Endothelial cell of umbilical vein (primary cell): ENCODE results near the gene EML6. TPM values are rescaled to one million over a fixed set of nuclear protein-coding genes. Genes with fewer than 3 reads are reported as not detected.

ENCODE experiments used
- BruUV-seq: library from RNA; stranded (reverse); fragments of 400-500 nt; replicated peaks from 2 replicates; lab custom pipeline; 2021; lab: Mats Ljungman, UMichigan
- CTCF ChIA-PET: fragments of 300-600, 350-600 bp; sonication (Branson Sonifier 250); formaldehyde crosslinking; loops from one replicate; lab custom pipeline; 2021; ENCODE audit warnings: antibody characterized with exemption, inconsistent platforms; lab: Charles Lee
- POLR2A ChIA-PET: fragments of 300-600, 350-600 bp; sonication (Branson Sonifier 250); formaldehyde crosslinking; loops from one replicate; lab custom pipeline; 2021; ENCODE audit warnings: antibody characterized with exemption, inconsistent platforms; lab: Charles Lee
- DNase-seq: peaks from one replicate; pipeline ENCODE4 v3.0.0-alpha.2; 2011; ENCODE audit warnings: low read depth, low spot score
- FAIRE-seq: peaks from 2 replicates; lab custom pipeline; 2011; peaks lifted over from hg19 to GRCh38; lab: Jason Lieb, UNC
- H2AFZ ChIP-seq: 2 replicates; pipeline ENCODE4 v1.6.0; 2012; ENCODE audit warnings: low read depth, low read length, control low read depth, inconsistent platforms
- H3K27ac ChIP-seq: 2 replicates; pipeline ENCODE4 v1.5.1; 2011; ENCODE audit warnings: low read depth, mild to moderate bottlenecking, control low read depth, low read length, moderate library complexity; ENCODE audit not compliant: insufficient read depth
- H3K27me3 ChIP-seq, 2 experiments: 2 replicates each; pipeline versions ENCODE4 v1.6.0 to v1.6.1; 2011; ENCODE audit warnings: low read length in 2 of 2, mixed read lengths in 1 of 2; ENCODE audit not compliant: control insufficient read depth in 2 of 2, insufficient read depth in 2 of 2
- H3K36me3 ChIP-seq, 2 experiments: 2 replicates in 1 of 2; 3 replicates in 1 of 2; pipeline ENCODE4 v1.5.1; 2011; ENCODE audit warnings: low read length in 2 of 2, mild to moderate bottlenecking in 1 of 2, moderate library complexity in 1 of 2; ENCODE audit not compliant: control insufficient read depth in 2 of 2, insufficient read depth in 2 of 2; ENCODE audit errors: extremely low read depth in 1 of 2
- H3K4me1 ChIP-seq: 3 replicates; pipeline ENCODE4 v1.5.1; 2011; ENCODE audit warnings: mild to moderate bottlenecking, low read length; ENCODE audit not compliant: control insufficient read depth, insufficient read depth; ENCODE audit errors: extremely low read depth
- H3K4me2 ChIP-seq: 2 replicates; pipeline ENCODE4 v1.6.1; 2011; ENCODE audit warnings: low read length, control low read depth, mixed read lengths; ENCODE audit not compliant: insufficient read depth
- H3K4me3 ChIP-seq, 3 experiments: fragments of 200-600 bp in 1 of 3; sonication (generic), shearing (Covaris generic) in 1 of 3; replicated peaks in 1 of 3; 2 replicates each; pipeline ENCODE4 v1.5.1; 2011 to 2016; ENCODE audit warnings: control low read depth in 3 of 3, low read length in 3 of 3, mild to moderate bottlenecking in 2 of 3, inconsistent platforms in 1 of 3, low read depth in 1 of 3, moderate library complexity in 1 of 3; ENCODE audit not compliant: insufficient read depth in 1 of 3
- H3K79me2 ChIP-seq: 2 replicates; pipeline ENCODE4 v1.6.0; 2012; ENCODE audit warnings: low read length, inconsistent platforms; ENCODE audit not compliant: control insufficient read depth, insufficient read depth
- H3K9ac ChIP-seq: replicated peaks from 2 replicates; pipeline ENCODE3; 2011; ENCODE audit warnings: low read length, control low read depth; ENCODE audit not compliant: insufficient read depth; ENCODE audit errors: extremely low read depth
- H3K9me1 ChIP-seq: replicated peaks from 3 replicates; pipeline ENCODE4 v1.6.0; 2011; ENCODE audit warnings: mild to moderate bottlenecking, low read length; ENCODE audit not compliant: control insufficient read depth, insufficient read depth; ENCODE audit errors: extremely low read depth
- H3K9me3 ChIP-seq: replicated peaks from 2 replicates; pipeline ENCODE4 v1.5.1; 2012; ENCODE audit warnings: low read length, inconsistent platforms; ENCODE audit not compliant: control insufficient read depth, insufficient read depth
- H4K20me1 ChIP-seq: replicated peaks from 2 replicates; pipeline ENCODE3; 2011; ENCODE audit warnings: mild to moderate bottlenecking, low read length; ENCODE audit not compliant: control insufficient read depth, insufficient read depth; ENCODE audit errors: extremely low read depth
- CTCF ChIP-seq, 2 donors: IDR thresholded peaks; 1 replicate in 1 of 2; 2 replicates in 1 of 2; pipeline ENCODE4 v1.5.1; 2011; ENCODE audit warnings: low read length in 2 of 2, mild to moderate bottlenecking in 2 of 2, moderate library complexity in 2 of 2, control low read depth in 1 of 2, inconsistent platforms in 1 of 2, low read depth in 1 of 2; ENCODE audit not compliant: insufficient read depth in 1 of 2; ENCODE audit errors: extremely low read depth in 1 of 2
- EZH2 ChIP-seq: IDR thresholded peaks from 2 replicates; pipeline ENCODE4 v1.6.1; 2012; ENCODE audit warnings: borderline replicate concordance, low read depth, mild to moderate bottlenecking, moderate library complexity, low read length, inconsistent platforms; ENCODE audit not compliant: severe bottlenecking
- FOS ChIP-seq: IDR thresholded peaks from 2 replicates; pipeline ENCODE4 v1.6.1; 2011; ENCODE audit warnings: mild to moderate bottlenecking, low read length, moderate library complexity, borderline replicate concordance; ENCODE audit not compliant: insufficient read depth
- GATA2 ChIP-seq: IDR thresholded peaks from 2 replicates; pipeline ENCODE4 v1.7.0; 2011; ENCODE audit warnings: low read depth, mild to moderate bottlenecking, moderate library complexity, mixed read lengths, low read length; ENCODE audit not compliant: insufficient read length, insufficient read depth
- JUN ChIP-seq: IDR thresholded peaks from 2 replicates; pipeline ENCODE4 v1.6.1; 2011; ENCODE audit warnings: borderline replicate concordance, low read depth; ENCODE audit not compliant: insufficient read length, insufficient read depth
- MAX ChIP-seq: IDR thresholded peaks from 2 replicates; pipeline ENCODE4 v1.6.1; 2011; ENCODE audit not compliant: insufficient read depth, insufficient read length
- MYC ChIP-seq: IDR thresholded peaks from one replicate; pipeline ENCODE4 v1.6.1; 2011; ENCODE audit warnings: mild to moderate bottlenecking, low read depth, low read length
- POLR2A ChIP-seq: IDR thresholded peaks from 2 replicates; pipeline ENCODE4 v1.6.1; 2012; ENCODE audit warnings: low read depth, mild to moderate bottlenecking, control low read depth, low read length
- POLR2AphosphoS5 ChIP-seq: IDR thresholded peaks from 2 replicates; pipeline ENCODE4 v1.6.1; 2012; ENCODE audit warnings: low read depth, mild to moderate bottlenecking, control low read depth, low read length, moderate library complexity; ENCODE audit not compliant: insufficient read depth
- dilution Hi-C: fragments of 300-500 bp; cut with MboI; formaldehyde crosslinking; loops from one replicate; pipeline ENCODE4 v1.15.0; 2019; ENCODE audit warnings: low sequenced_read_pairs; ENCODE audit not compliant: extremely low pct_ligation_motif_present
- intact Hi-C: fragments of 100-400 bp; cut with micrococcal nuclease; formaldehyde crosslinking; loops from one replicate; pipeline ENCODE4 v1.10.0; 2022
- polyA plus RNA-seq, 4 experiments: library from polyadenylated mRNA; depleted of rRNA in 3 of 4; stranded (reverse) in 3 of 4; unstranded in 1 of 4; fragments of >200 nt; gene quantifications; 2 replicates each; pipeline versions ENCODE4 v1.2.1 to v1.2.3, GENCODE V29; 2011 to 2012; ENCODE audit warnings: missing spikeins in 1 of 4
- total RNA-seq: library from RNA; stranded (reverse); gene quantifications from 2 replicates; pipeline ENCODE4 v1.2.3, GENCODE V29; 2021

EML6 gene
- total and polyA plus RNA-seq, 2 donors (not counting 3 experiments of a cell fraction or from before 2014, with no cell fraction given), result 0.79 to 2.1 TPM

GRCh38 chr2:54931473-54931872, 208.0 kb downstream of the EML6 start:
- intact Hi-C loops, result no loop called here
- H3K9me3 ChIP-seq, result no peaks in the 10 kb centered on the region
- POLR2A ChIA-PET, result no interaction called here

More at GRCh38 chr2:54931473-54931872, 208.0 kb downstream of the EML6 start:
- Histone ChIP-seq H3K4me3 (no peak overlapping the region), H3K9me1 (no peaks in the 10 kb centered on the region), H3K36me3 (no peaks in the 10 kb centered on the region), H3K4me2 (no peak overlapping the region), H3K9ac (no peak overlapping the region), H2AFZ (no peak overlapping the region), H4K20me1 (no peaks in the 10 kb centered on the region), H3K79me2 (no peaks in the 10 kb centered on the region), H3K27ac (no peak overlapping the region), H3K27me3 (peaks cover 7 to 10% of the 10 kb centered on the region in 2 experiments), H3K4me1 (no peaks in the 10 kb centered on the region)
- dilution Hi-C loops, result no loop called here
- no peak for FAIRE-seq
- no peak for DNase-seq
- CTCF ChIA-PET, result interaction anchor here (0.7 to 1.3 kb wide), 5 partner anchors 10 to 32 kb away, joined by 3 to 5 read pairs (median 3); no protein-coding TSS in a partner anchor
- no TSS peak for BruUV-seq
- TF ChIP-seq JUN (no peak), MAX (no peak), POLR2A (no peak), CTCF (IDR thresholded peaks at IDR 0.05; ENCODE audit: extremely low read depth in 1 of 2, insufficient read depth in 1 of 2, low read depth in 1 of 2, low read length in 2 of 2) (no peak), EZH2 (no peak), POLR2AphosphoS5 (no peak), GATA2 (no peak), MYC (no peak), FOS (no peak)
